Naive B cell (primary cell): Measurements from ENCODE around the gene SCAF1. TPM values are rescaled to one million over a fixed set of nuclear protein-coding genes. Genes with fewer than 3 reads are reported as not detected.

Source experiments
- ATAC-seq, 2 donors: fragments of 150-1000 bp; cut with Tn5 transposase; 2 replicates each; pipeline ENCODE4 v1.10.0; 2021; ENCODE audit warnings: low read depth in 2 of 2, mild to moderate bottlenecking in 2 of 2, moderate library complexity in 2 of 2
- DNase-seq: peaks from one replicate; pipeline ENCODE4 v3.0.0; 2022
- H3K27ac Mint-ChIP-seq, 6 donors: one replicate each; pipeline ENCODE4 v1.8.0; 2020 to 2022; ENCODE audit warnings: mild to moderate bottlenecking in 6 of 6, mixed read lengths in 6 of 6, moderate library complexity in 5 of 6, inconsistent platforms in 2 of 6
- H3K27me3 Mint-ChIP-seq, 3 donors: one replicate each; pipeline ENCODE4 v1.8.0; 2021 to 2022; ENCODE audit warnings: mixed read lengths in 3 of 3, mild to moderate bottlenecking in 1 of 3
- H3K36me3 Mint-ChIP-seq, 2 donors: one replicate each; pipeline ENCODE4 v1.8.0; 2020 to 2022; ENCODE audit warnings: mixed read lengths in 2 of 2, inconsistent platforms in 1 of 2, mild to moderate bottlenecking in 1 of 2
- H3K4me1 Mint-ChIP-seq, 3 donors: one replicate each; pipeline ENCODE4 v1.8.0; 2020 to 2022; ENCODE audit warnings: mixed read lengths in 3 of 3, inconsistent platforms in 1 of 3, mild to moderate bottlenecking in 1 of 3, moderate library complexity in 1 of 3
- H3K4me3 Mint-ChIP-seq, 8 donors: one replicate each; pipeline ENCODE4 v1.8.0; 2020 to 2022; ENCODE audit warnings: mild to moderate bottlenecking in 8 of 8, mixed read lengths in 8 of 8, moderate library complexity in 8 of 8, inconsistent platforms in 2 of 8
- H3K9me3 Mint-ChIP-seq, 7 donors: one replicate each; pipeline ENCODE4 v1.8.0; 2020 to 2022; ENCODE audit warnings: mixed read lengths in 7 of 7, mild to moderate bottlenecking in 5 of 7, inconsistent platforms in 2 of 7, moderate library complexity in 1 of 7
- polyA plus RNA-seq, 6 donors: library from polyadenylated mRNA; unstranded; fragments of 300-500 nt; fragmentation: Illumina TruSeq; gene quantifications; one replicate each; pipeline ENCODE4 v1.2.3, GENCODE V29; 2021; ENCODE audit warnings: low read depth in 6 of 6

The SCAF1 gene, protein sequence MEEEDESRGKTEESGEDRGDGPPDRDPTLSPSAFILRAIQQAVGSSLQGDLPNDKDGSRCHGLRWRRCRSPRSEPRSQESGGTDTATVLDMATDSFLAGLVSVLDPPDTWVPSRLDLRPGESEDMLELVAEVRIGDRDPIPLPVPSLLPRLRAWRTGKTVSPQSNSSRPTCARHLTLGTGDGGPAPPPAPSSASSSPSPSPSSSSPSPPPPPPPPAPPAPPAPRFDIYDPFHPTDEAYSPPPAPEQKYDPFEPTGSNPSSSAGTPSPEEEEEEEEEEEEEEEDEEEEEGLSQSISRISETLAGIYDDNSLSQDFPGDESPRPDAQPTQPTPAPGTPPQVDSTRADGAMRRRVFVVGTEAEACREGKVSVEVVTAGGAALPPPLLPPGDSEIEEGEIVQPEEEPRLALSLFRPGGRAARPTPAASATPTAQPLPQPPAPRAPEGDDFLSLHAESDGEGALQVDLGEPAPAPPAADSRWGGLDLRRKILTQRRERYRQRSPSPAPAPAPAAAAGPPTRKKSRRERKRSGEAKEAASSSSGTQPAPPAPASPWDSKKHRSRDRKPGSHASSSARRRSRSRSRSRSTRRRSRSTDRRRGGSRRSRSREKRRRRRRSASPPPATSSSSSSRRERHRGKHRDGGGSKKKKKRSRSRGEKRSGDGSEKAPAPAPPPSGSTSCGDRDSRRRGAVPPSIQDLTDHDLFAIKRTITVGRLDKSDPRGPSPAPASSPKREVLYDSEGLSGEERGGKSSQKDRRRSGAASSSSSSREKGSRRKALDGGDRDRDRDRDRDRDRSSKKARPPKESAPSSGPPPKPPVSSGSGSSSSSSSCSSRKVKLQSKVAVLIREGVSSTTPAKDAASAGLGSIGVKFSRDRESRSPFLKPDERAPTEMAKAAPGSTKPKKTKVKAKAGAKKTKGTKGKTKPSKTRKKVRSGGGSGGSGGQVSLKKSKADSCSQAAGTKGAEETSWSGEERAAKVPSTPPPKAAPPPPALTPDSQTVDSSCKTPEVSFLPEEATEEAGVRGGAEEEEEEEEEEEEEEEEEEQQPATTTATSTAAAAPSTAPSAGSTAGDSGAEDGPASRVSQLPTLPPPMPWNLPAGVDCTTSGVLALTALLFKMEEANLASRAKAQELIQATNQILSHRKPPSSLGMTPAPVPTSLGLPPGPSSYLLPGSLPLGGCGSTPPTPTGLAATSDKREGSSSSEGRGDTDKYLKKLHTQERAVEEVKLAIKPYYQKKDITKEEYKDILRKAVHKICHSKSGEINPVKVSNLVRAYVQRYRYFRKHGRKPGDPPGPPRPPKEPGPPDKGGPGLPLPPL
- 1 to 10 TPM in 3 of 6 donors, under 1 TPM in 2, not detected in 1; 0.84 to 2.9 (median 1.1) TPM for polyA plus RNA-seq

DNA sequence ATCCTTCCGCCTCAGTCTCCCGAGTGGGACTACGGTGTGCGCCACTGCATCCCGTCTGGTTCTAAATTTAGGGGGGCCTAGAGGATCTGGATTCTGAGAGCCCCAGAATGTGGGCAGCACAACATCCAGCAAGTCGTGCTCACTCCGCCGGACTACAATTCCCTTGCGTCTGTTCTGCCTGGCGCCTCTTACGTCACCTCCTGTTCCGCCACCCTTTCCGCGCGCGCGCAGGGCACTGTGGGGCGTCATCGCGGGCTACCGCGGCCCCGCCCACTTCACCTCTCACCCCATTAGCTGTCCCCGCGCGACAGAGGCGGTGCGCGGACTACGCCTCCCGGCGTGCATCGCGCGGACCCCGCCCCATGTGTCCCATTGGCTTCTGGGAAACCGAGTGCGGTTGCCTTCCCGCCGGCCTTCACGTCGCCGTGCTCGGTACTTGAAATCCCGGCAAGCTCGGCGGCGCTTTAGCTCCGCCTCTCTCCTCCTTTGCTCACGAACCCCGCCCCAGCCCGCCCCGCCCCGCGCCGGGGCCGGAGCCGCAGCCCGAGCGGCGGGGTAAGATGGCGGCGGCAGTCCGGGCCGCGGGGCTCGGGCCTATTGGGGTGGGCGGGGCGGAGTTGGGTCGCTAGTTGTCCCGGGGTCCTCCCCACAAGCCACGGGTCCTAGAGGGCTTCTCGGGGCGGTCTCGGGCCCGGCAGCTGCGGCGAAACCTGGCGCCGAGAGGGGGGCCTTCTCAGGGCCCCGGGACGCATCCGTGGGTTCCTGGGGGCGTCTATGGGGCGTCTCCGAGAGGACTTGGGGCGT lies at the start of gene SCAF1:
SCAF1 (plus strand) TSS at position 522 of the 804 bp plus-strand sequence. CDS start 2,818 bp downstream, outside the sequence.
- no peaks in the 10 kb centered on the region for H3K9me3 Mint-ChIP-seq
- DNase-seq (peak; percentile 100), ATAC-seq (peak; percentile 67)
- H3K36me3 Mint-ChIP-seq = no peaks in the 10 kb centered on the region
- H3K4me1 Mint-ChIP-seq = peaks cover 53 to 72% (median 69%) of the 10 kb centered on the region in 3 donors
- H3K27ac Mint-ChIP-seq = peak within 1 kb of the TSS; percentile 97 to 100 (median 99)
- H3K27me3 Mint-ChIP-seq = peaks cover 0 to 5% (median 0%) of the 10 kb centered on the region in 3 donors
- H3K4me3 Mint-ChIP-seq = peak within 1 kb of the TSS; percentile 89 to 99 (median 97)

DNA sequence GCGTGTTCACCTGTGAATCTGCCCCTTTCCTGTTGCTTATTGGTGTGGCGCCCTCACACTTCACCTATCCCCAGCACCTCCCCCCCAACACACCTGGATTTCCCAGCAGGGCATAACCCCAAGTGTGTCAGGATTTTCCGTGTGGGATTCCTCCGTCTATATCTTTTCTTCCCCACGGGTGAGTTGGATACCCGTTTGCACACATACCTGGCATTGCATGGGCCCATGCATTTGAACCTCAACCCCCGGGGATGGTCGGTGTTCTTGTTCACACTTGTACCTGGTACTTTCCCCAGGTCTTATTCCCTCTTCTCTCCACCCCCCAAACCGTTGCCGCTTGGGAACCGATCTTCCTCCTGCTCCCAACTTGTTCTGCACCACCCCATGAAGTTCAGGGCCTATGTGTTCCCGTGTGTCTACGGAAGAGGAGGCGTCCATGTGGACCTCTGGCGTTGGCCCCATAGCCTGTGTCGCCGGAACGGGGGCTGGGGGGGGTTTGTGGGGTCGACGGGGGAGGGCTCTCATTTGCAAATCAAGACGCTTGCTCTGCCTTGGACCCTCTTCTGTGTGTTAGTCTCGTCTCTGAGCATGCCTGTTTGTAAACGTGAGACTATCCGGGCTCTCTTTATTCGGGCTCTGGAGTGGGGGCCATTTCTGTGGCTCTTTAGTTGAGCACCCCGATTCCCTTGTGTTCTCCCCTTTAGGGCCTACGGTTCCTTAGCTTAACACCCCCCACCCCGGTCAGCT lies 49.4 kb upstream of the SCAF1 start:
- H3K27me3 Mint-ChIP-seq = no peaks in the 10 kb centered on the region
- H3K27ac Mint-ChIP-seq = peak overlapping the region; percentile 83 to 96 (median 85)
- DNase-seq (peak; percentile 10), ATAC-seq (no peak)
- no peaks in the 10 kb centered on the region for H3K9me3 Mint-ChIP-seq
- peak overlapping the region; percentile 80 to 98 (median 91) for H3K4me3 Mint-ChIP-seq
- peaks cover 26 to 39% (median 38%) of the 10 kb centered on the region in 3 donors for H3K4me1 Mint-ChIP-seq
- peaks cover 0 to 15% of the 10 kb centered on the region in 2 donors for H3K36me3 Mint-ChIP-seq

DNA sequence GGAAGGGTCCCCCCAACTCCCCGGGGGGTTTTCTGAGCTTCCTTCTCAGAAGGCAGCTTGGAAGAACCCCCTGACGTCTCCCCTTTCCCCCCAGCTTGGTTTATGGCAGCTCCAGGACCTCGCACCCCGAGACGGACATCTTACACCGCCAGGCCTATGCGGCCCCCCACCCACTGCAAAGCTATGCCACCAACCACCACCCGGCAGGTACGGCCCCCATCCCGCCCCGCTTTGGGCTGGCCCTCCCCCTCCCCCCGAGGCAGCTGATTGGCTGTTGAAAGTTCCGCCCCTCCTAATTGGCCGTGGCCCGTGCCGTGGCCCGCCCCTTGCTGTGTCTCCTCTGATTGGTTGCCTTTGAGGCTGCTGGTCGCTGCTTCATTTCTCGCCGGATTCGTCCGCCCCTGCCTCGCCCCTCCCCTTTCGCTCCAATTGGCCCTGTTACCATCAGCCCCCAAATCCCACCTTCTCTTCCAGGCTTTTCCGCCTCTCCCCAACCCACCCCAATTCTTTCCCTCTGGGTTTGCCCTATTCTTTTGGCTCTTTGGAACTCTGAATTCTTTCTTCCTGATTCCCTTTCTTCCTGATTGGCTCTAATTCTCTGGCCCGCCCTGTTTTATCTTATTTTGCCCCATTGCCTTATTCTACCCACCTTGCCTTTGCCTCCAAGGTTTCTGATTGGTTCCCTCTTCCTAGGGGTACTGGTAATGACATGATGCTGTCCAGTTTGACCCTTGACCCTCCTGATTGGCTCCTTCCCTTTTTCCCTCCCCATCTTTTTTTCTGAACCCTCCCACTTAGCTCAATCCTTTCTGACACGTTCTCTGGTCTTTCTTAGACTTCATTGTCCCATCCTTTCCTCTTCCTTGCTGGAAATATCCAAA lies 48.5 kb upstream of the SCAF1 start:
- peaks cover 0 to 15% of the 10 kb centered on the region in 2 donors for H3K36me3 Mint-ChIP-seq

DNA sequence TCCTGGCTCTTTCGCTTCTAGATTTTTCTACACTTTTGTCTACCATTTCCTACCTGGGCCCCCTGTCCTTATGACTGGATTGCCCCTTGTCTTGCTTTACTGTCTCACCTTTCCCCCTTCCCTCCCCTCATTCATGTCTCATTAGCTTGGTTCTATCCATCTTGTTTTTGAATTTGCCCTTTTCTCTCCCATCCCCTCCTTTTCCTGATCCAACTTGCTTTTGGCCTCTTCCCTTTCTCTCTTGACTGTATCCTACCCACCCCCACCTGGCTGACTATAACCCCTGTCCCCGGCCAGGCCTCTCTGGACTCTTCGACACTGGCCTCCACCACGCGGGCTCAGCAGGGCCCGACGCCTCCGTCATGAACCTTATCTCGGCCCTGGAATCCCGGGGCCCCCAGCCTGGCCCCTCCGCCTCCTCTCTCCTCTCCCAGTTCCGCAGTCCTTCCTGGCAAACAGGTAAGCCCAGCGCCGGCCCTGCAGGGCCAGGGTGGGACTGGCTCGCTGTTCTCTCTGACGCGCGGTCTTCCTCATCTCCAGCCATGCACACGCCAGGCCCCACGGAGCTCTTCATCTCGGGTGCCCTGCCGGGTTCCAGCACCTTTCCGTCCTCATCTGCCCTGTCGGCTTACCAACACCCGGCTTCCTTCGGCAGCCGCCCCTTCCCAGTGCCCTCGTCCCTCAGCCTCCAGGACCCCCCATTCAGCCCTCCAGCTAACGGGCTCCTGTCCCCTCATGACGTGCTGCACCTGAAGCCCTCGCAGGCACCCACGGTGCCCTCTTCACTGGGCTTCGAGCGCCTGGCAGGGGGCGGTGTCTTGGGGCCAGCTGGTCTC lies 47.6 kb upstream of the SCAF1 start:
- Mint-ChIP-seq H3K4me3 (peak overlapping the region in 7 of 8 donors; percentile 39 to 93 (median 80)), H3K27me3 (no peaks in the 10 kb centered on the region), H3K9me3 (no peaks in the 10 kb centered on the region), H3K36me3 (peaks cover 0 to 15% of the 10 kb centered on the region in 2 donors), H3K27ac (peak overlapping the region; percentile 76 to 93 (median 84)), H3K4me1 (peaks cover 26 to 38% (median 36%) of the 10 kb centered on the region in 3 donors)
- DNase-seq (no peak), ATAC-seq (no peak)

More for the DNA sequence above, 48.5 kb upstream of the SCAF1 start:
- Mint-ChIP-seq H3K27me3 (no peaks in the 10 kb centered on the region), H3K4me3 (peak overlapping the region; percentile 80 to 98 (median 91)), H3K4me1 (peaks cover 26 to 39% (median 38%) of the 10 kb centered on the region in 3 donors), H3K27ac (peak overlapping the region; percentile 84 to 96 (median 85)), H3K9me3 (no peaks in the 10 kb centered on the region)
- peak; percentile 85 for DNase-seq
- peak; percentile 43 to 49 for ATAC-seq

DNA sequence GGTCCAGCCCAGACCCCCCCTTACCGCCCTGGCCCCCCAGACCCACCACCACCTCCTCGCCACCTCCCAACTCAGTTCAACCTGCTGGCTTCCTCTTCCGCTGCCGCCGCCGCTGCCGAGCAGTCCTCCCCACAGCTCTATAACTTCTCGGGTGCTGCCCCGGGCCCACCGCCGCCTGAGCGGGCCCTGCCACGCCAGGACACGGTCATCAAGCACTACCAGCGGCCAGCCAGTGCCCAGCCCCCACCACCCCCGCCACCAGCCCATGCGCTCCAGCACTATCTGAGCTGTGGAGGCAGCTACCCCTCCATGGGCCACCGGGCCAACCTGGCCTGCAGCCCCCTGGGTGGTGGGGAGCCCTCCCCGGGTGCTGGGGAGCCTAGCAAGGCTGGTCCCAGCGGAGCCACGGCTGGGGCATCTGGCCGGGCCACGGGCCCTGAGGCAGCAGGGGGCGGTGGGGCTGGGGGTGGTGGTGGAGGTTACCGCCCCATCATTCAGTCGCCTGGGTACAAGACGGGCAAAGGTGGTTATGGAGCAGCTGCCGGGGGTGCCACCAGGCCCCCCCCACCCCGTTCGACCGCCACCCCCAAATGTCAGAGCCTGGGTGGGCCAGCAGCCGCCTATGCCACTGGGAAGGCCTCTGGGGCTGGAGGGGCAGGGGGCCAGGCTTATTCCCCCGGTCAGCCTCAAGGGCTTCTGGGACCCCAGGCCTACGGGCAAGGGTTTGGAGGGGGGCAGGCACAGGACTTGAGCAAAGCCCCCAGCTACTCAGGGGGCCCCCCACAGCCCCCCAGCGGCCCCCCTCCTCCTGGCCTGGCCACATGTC lies 46.8 kb upstream of the SCAF1 start:
- DNase-seq (no peak), ATAC-seq (no peak)
- Mint-ChIP-seq H3K9me3 (no peaks in the 10 kb centered on the region), H3K36me3 (peaks cover 0 to 20% of the 10 kb centered on the region in 2 donors), H3K27ac (no peak overlapping the region), H3K27me3 (no peaks in the 10 kb centered on the region), H3K4me3 (peak overlapping the region in 2 of 8 donors; percentile 80 to 84), H3K4me1 (peaks cover 28 to 32% (median 30%) of the 10 kb centered on the region in 3 donors)

DNA sequence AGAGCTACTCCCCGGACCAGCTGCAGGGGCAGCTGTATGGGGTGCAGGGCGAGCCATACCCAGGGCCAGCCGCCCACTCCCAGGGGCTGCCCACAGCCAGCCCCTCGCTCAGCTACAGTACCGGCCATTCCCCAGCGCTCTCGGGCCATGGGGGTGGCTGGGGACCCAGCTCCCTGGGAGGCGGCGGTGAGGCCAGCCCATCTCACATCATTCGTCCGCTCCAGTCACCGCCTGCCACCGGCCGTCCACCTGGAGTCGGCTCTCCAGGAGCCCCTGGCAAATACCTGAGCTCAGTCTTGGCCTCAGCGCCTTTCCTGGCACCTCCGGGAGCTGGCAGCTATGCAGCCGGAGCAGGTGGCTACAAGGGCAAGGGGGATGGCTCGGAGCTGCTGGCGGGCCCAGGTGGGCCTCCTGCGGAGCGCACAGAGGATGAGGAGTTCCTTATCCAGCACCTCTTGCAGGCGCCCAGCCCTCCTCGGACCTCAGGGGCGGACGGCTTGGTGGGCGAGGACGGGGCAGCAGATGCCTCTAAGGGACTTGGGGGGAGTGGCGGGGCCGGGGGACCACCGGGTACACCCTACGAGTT lies 46.1 kb upstream of the SCAF1 start:
- Mint-ChIP-seq H3K4me1 (peaks cover 31 to 35% (median 31%) of the 10 kb centered on the region in 3 donors), H3K4me3 (no peak overlapping the region), H3K27me3 (no peaks in the 10 kb centered on the region), H3K36me3 (peaks cover 0 to 27% of the 10 kb centered on the region in 2 donors), H3K27ac (no peak overlapping the region), H3K9me3 (no peaks in the 10 kb centered on the region)
- no peak for DNase-seq
- ATAC-seq = no peak

DNA sequence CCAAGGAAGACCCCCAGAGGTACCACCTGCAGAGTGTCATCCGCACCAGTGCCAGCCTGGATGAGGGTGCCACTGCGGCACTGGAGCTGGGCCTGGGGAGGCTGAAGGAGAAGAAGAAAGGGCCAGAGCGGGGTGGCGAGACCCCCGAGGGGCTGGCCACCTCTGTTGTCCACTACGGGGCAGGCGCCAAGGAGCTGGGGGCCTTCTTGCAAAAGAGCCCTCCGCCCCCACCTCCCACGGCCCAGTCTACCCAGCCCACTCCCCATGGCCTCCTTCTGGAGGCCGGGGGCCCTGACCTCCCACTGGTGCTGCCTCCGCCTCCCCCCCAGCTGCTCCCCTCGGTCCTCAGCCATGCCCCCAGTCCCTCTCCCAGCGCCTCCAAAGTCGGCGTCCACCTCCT lies 45.6 kb upstream of the SCAF1 start:
- Mint-ChIP-seq H3K4me3 (no peak overlapping the region), H3K4me1 (peaks cover 32 to 38% (median 34%) of the 10 kb centered on the region in 3 donors), H3K27me3 (no peaks in the 10 kb centered on the region), H3K27ac (no peak overlapping the region), H3K36me3 (peaks cover 0 to 31% of the 10 kb centered on the region in 2 donors), H3K9me3 (no peaks in the 10 kb centered on the region)
- DNase-seq (no peak), ATAC-seq (no peak)

DNA sequence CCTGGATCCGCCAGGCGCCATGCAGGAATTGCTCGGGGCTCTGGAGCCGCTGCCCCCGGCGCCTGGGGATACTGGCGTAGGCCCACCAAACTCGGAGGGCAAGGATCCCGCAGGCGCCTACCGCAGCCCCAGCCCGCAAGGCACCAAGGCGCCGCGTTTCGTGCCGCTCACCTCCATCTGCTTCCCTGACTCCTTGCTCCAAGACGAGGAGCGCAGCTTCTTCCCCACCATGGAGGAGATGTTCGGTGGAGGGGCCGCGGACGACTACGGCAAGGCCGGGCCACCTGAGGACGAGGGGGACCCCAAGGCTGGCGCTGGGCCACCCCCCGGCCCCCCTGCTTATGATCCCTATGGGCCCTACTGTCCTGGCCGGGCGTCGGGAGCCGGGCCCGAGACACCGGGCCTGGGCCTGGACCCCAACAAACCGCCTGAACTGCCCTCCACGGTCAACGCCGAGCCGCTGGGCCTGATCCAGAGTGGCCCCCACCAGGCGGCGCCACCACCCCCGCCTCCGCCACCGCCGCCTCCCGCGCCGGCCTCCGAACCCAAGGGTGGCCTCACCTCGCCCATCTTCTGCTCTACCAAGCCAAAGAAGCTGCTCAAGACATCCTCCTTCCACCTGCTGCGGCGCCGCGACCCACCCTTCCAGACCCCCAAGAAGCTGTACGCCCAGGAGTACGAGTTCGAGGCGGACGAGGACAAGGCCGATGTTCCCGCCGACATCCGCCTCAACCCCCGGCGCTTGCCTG lies 44.9 kb upstream of the SCAF1 start:
- H3K4me1 Mint-ChIP-seq = peaks cover 31 to 38% (median 34%) of the 10 kb centered on the region in 3 donors
- H3K9me3 Mint-ChIP-seq = no peaks in the 10 kb centered on the region
- ATAC-seq (no peak), DNase-seq (no peak)
- no peak overlapping the region for H3K4me3 Mint-ChIP-seq
- H3K36me3 Mint-ChIP-seq = peaks cover 0 to 31% of the 10 kb centered on the region in 2 donors
- H3K27ac Mint-ChIP-seq = no peak overlapping the region
- H3K27me3 Mint-ChIP-seq = no peaks in the 10 kb centered on the region

DNA sequence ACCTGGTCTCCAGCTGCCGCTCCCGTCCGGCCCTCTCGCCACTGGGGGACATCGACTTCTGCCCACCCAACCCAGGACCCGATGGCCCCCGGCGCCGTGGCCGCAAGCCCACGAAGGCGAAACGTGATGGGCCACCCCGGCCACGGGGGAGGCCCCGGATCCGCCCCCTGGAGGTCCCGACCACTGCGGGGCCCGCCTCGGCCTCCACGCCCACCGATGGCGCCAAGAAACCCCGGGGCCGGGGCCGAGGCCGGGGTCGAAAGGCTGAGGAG lies 44.4 kb upstream of the SCAF1 start:
- Mint-ChIP-seq H3K27me3 (no peaks in the 10 kb centered on the region), H3K9me3 (no peaks in the 10 kb centered on the region), H3K27ac (no peak overlapping the region), H3K36me3 (peaks cover 0 to 31% of the 10 kb centered on the region in 2 donors), H3K4me1 (peaks cover 26 to 33% (median 30%) of the 10 kb centered on the region in 3 donors), H3K4me3 (no peak overlapping the region)
- ATAC-seq (no peak), DNase-seq (no peak)
